Right lung (tissue), 5 donors: ENCODE results near the gene ETFA. TPM values are rescaled to one million over a fixed set of nuclear protein-coding genes. Genes with fewer than 3 reads are reported as not detected.
"Not testable (repeated sequence)": the region's sequence is repeated elsewhere in the genome, so short reads cannot be mapped to it uniquely, and the experiment has no call there.

ENCODE experiments used
- DNase-seq, 2 donors: peaks; one replicate each; pipeline ENCODE4 v3.0.0-alpha.2; 2013
- polyA plus RNA-seq, 5 donors: library from polyadenylated mRNA; unstranded; fragments of 120-200 nt; gene quantifications; one replicate each; pipeline versions ENCODE4 v1.2.1 to v1.2.3, GENCODE V29; 2013; ENCODE audit warnings: inconsistent platforms in 1 of 5, low replicate concordance in 1 of 5; ENCODE audit not compliant: insufficient read length in 5 of 5, insufficient read depth in 1 of 5

The ETFA gene
- polyA plus RNA-seq, 5 donors = 122 to 157 (median 143) TPM

- DNase-seq = no peak
These were observed 18.9 kb upstream of the ETFA start for GRCh38 chr15:76330080-76330680.

GRCh38 chr15:76328958-76329357 lies 17.7 kb upstream of the ETFA start:
- DNase-seq = no peak

GRCh38 chr15:76328106-76328696 lies 16.9 kb upstream of the ETFA start:
- DNase-seq = no peak

- DNase-seq = no peak
These were observed 16.2 kb upstream of the ETFA start for GRCh38 chr15:76327191-76328105.

- no peak for DNase-seq
These were observed 14.4 kb upstream of the ETFA start for GRCh38 chr15:76325704-76326103.

- no peak for DNase-seq
These were observed 12.8 kb upstream of the ETFA start for GRCh38 chr15:76324066-76324465.

GRCh38 chr15:76321602-76322001 lies 10.3 kb upstream of the ETFA start:
- DNase-seq = no peak

- no peak for DNase-seq
These were observed 9.9 kb upstream of the ETFA start for GRCh38 chr15:76321171-76321570.

GRCh38 chr15:76320012-76320411 lies 8.7 kb upstream of the ETFA start:
- DNase-seq = no peak

- DNase-seq = no peak
These were observed 2.5 kb upstream of the ETFA start for GRCh38 chr15:76313731-76314130.

GRCh38 chr15:76313175-76313567 lies 1.9 kb upstream of the ETFA start:
- not testable (repeated sequence) for DNase-seq

- DNase-seq = no peak
These were observed 1.4 kb upstream of the ETFA start for GRCh38 chr15:76312540-76313174.

- DNase-seq = no peak
These were observed 682 bp downstream of the ETFA start for GRCh38 chr15:76310475-76311099.

- peak in 1 of 2 donors; percentile 35 for DNase-seq
These were observed 1.5 kb downstream of the ETFA start for GRCh38 chr15:76309601-76310330.

GRCh38 chr15:76303909-76304308 lies 7.4 kb downstream of the ETFA start:
- DNase-seq = no peak

- DNase-seq = no peak
These were observed 11.5 kb downstream of the ETFA start for GRCh38 chr15:76299786-76300185.

- no peak for DNase-seq
These were observed 12.3 kb downstream of the ETFA start for GRCh38 chr15:76298986-76299385.

- DNase-seq = not testable (repeated sequence)
These were observed 13.3 kb downstream of the ETFA start for GRCh38 chr15:76297951-76298350.

- DNase-seq = no peak
These were observed 14.4 kb downstream of the ETFA start for GRCh38 chr15:76296849-76297248.

GRCh38 chr15:76294463-76294862 lies 16.8 kb downstream of the ETFA start:
- DNase-seq = not testable (repeated sequence)

- no peak for DNase-seq
These were observed 17.9 kb downstream of the ETFA start for GRCh38 chr15:76293361-76293760.
